Stimulated activated CD8-positive, alpha-beta memory T cell treated with anti-CD3 and anti-CD28 coated beads, Interleukin-15, amount 100 ng/mL, for 1 hour (primary cell): ENCODE data around the gene SPRYD4.

Experiments
- DNase-seq: peaks from one replicate; pipeline ENCODE4 v3.0.0-alpha.2; 2020; ENCODE audit warnings: low read depth

The SPRYD4 gene

GRCh38 chr12:56521590-56522371 is 53.4 kb downstream of the SPRYD4 start, which contains the start of gene RBMS2:
TSS of gene RBMS2 (plus strand) at chr12:56521820. CDS start at chr12:56522024, 204 bp downstream.
- DNase-seq: peak; percentile 5

- DNase-seq: no peak
Observed at GRCh38 chr12:56522411-56523193, 54.2 kb downstream of the SPRYD4 start.

GRCh38 chr12:56528846-56529245 is 60.5 kb downstream of the SPRYD4 start:
- DNase-seq: no peak
